NB4 (cell line): ENCODE data around the gene KLHL21.

ENCODE experiments used
- DNase-seq: peaks from one replicate; pipeline ENCODE4 v3.0.0; 2010; ENCODE audit warnings: low read depth
- H3K4me3 ChIP-seq: one replicate; pipeline ENCODE4 v1.5.1; 2011; ENCODE audit warnings: mild to moderate bottlenecking, low read depth, low read length, moderate library complexity
- CTCF ChIP-seq: IDR thresholded peaks from one replicate; pipeline ENCODE4 v1.5.1; 2012; ENCODE audit warnings: low read depth, low read length
- MAX ChIP-seq: IDR thresholded peaks from 2 replicates; pipeline ENCODE4 v1.6.1; 2011; ENCODE audit warnings: low read depth, low read length
- MYC ChIP-seq: IDR thresholded peaks from 2 replicates; pipeline ENCODE4 v1.6.1; 2011; ENCODE audit warnings: low read depth, low read length
- POLR2A ChIP-seq: IDR thresholded peaks from 2 replicates; pipeline ENCODE4 v1.6.1; 2011; ENCODE audit warnings: mild to moderate bottlenecking; ENCODE audit not compliant: insufficient read length; ENCODE audit errors: extremely low read depth

KLHL21 gene

GRCh38 chr1:6632588-6633514 lies 30.2 kb upstream of the KLHL21 start:
- TF ChIP-seq POLR2A (no peak), CTCF (no peak), MYC (no peak), MAX (no peak)
- H3K4me3 ChIP-seq = no peak overlapping the region
- no peak for DNase-seq

GRCh38 chr1:6631058-6631457 lies 28.4 kb upstream of the KLHL21 start:
- no peak for DNase-seq
- TF ChIP-seq POLR2A (no peak), MAX (no peak), CTCF (no peak), MYC (no peak)
- H3K4me3 ChIP-seq = no peak overlapping the region

- no peak for TF ChIP-seq MAX
- TF ChIP-seq POLR2A = no peak
- TF ChIP-seq MYC = no peak
- no peak for TF ChIP-seq CTCF
- H3K4me3 ChIP-seq = no peak overlapping the region
- DNase-seq = no peak
These were observed 27.4 kb upstream of the KLHL21 start for GRCh38 chr1:6630027-6630426.

- DNase-seq = no peak
- H3K4me3 ChIP-seq = no peak overlapping the region
- TF ChIP-seq MAX (no peak), MYC (no peak), CTCF (no peak), POLR2A (no peak)
These were observed 26.4 kb upstream of the KLHL21 start for GRCh38 chr1:6628971-6629479.

GRCh38 chr1:6627841-6628545 lies 25.3 kb upstream of the KLHL21 start:
- no peak for DNase-seq
- TF ChIP-seq MYC = no peak
- no peak for TF ChIP-seq POLR2A
- TF ChIP-seq CTCF = no peak
- TF ChIP-seq MAX = no peak
- no peak overlapping the region for H3K4me3 ChIP-seq
